Lung (tissue), 12 donors: ENCODE measurements around the gene PTPRD. TPM values are rescaled to one million over a fixed set of nuclear protein-coding genes. Genes with fewer than 3 reads are reported as not detected.

Source experiments
- ATAC-seq: fragments of 200-7000 bp; cut with Tn5 transposase; one replicate; pipeline ENCODE4 v1.9.1; 2020; ENCODE audit warnings: moderate number of reproducible peaks; ENCODE audit not compliant: insufficient read depth, low FRiP score
- DNase-seq, 3 donors: peaks; one replicate each; pipeline ENCODE4 v3.0.0-alpha.2; 2013 to 2017
- H3K27ac ChIP-seq, 2 donors: one replicate each; pipeline ENCODE4 v1.5.1; 2013; ENCODE audit warnings: mild to moderate bottlenecking in 2 of 2, moderate library complexity in 2 of 2, control low read depth in 1 of 2, inconsistent platforms in 1 of 2, low read depth in 1 of 2, low read length in 1 of 2
- H3K27me3 ChIP-seq, 3 donors: one replicate each; pipeline ENCODE4 v1.5.1; 2013; ENCODE audit warnings: low read length in 2 of 3; ENCODE audit not compliant: control insufficient read depth in 3 of 3, insufficient read depth in 3 of 3
- H3K36me3 ChIP-seq, 4 donors: one replicate each; pipeline ENCODE4 v1.5.1; 2013; ENCODE audit warnings: low read length in 4 of 4, mild to moderate bottlenecking in 1 of 4, moderate library complexity in 1 of 4; ENCODE audit not compliant: control insufficient read depth in 4 of 4, insufficient read depth in 4 of 4
- H3K4me1 ChIP-seq, 5 donors: one replicate each; pipeline ENCODE4 v1.5.1; 2013; ENCODE audit warnings: low read length in 5 of 5, mild to moderate bottlenecking in 2 of 5, moderate library complexity in 1 of 5; ENCODE audit not compliant: control insufficient read depth in 5 of 5, insufficient read depth in 5 of 5
- H3K4me3 ChIP-seq: one replicate; pipeline ENCODE4 v1.5.1; 2013; ENCODE audit warnings: mild to moderate bottlenecking, control low read depth, moderate library complexity
- H3K9ac ChIP-seq, 2 donors: one replicate each; pipeline ENCODE4 v1.5.1; 2013; ENCODE audit warnings: low read length in 2 of 2, control low read depth in 1 of 2; ENCODE audit not compliant: insufficient read depth in 1 of 2
- H3K9me3 ChIP-seq, 4 donors: one replicate each; pipeline ENCODE4 v1.5.1; 2013; ENCODE audit warnings: low read length in 3 of 4, mild to moderate bottlenecking in 1 of 4, moderate library complexity in 1 of 4; ENCODE audit not compliant: control insufficient read depth in 4 of 4, insufficient read depth in 3 of 4
- CTCF ChIP-seq: IDR thresholded peaks from 2 replicates; pipeline ENCODE4 v1.5.1; 2012; ENCODE audit warnings: mild to moderate bottlenecking; ENCODE audit errors: control extremely low read depth, extremely low read depth
- WGBS, 2 donors: extraction: QIAGEN DNeasy Blood & Tissue Kit; methylation state at CpG; one replicate each; pipeline ENCODE4 v1.1.7; 2013; 5-methylcytosine and 5-hydroxymethylcytosine counted together
- polyA plus RNA-seq, 2 donors: library from polyadenylated mRNA; stranded (reverse); fragments of 200-250 nt; gene quantifications; one replicate each; pipeline ENCODE4 v1.2.1, GENCODE V29; 2013
- total RNA-seq, 2 donors: library from RNA; depleted of rRNA in 1 of 2; stranded (reverse); fragments of >200 nt in 1 of 2; gene quantifications; one replicate each; pipeline ENCODE4 v1.2.1, GENCODE V29; 2014 to 2021
- donor health status: control.
- donor health status: control.
- donor health status: Bipolar disorder and iron deficiency.
- donor health status: healthy.
- donor health status: DM: yes; HTN: yes; CAD: no.

The PTPRD gene
- total and polyA plus RNA-seq, 4 donors, result 1.9 to 145 (median 13.7) TPM

- DNase-seq (no peak), ATAC-seq (no peak)
- no peak for TF ChIP-seq CTCF
- WGBS, 2 donors, result 95 to 97% methylated on average over 44 of the region's 44 CpGs
- Histone ChIP-seq H3K4me3 (no peak overlapping the region), H3K9me3 (no peaks in the 10 kb centered on the region), H3K27me3 (no peaks in the 10 kb centered on the region), H3K36me3 (no peaks in the 10 kb centered on the region), H3K27ac (no peak overlapping the region), H3K9ac (no peak overlapping the region), H3K4me1 (no peaks in the 10 kb centered on the region)
Measured at GRCh38 chr9:8713149-8713810, 1899.5 kb downstream of the PTPRD start.

GRCh38 chr9:8709731-8710130 is 1903.1 kb downstream of the PTPRD start:
- Histone ChIP-seq H3K9me3 (no peaks in the 10 kb centered on the region), H3K27me3 (no peaks in the 10 kb centered on the region), H3K9ac (no peak overlapping the region), H3K27ac (no peak overlapping the region), H3K36me3 (no peaks in the 10 kb centered on the region), H3K4me1 (no peaks in the 10 kb centered on the region), H3K4me3 (no peak overlapping the region)
- no peak for ATAC-seq
- TF ChIP-seq CTCF, result no peak
- WGBS, 2 donors, result 89 to 94% methylated on average over 4 of the region's 4 CpGs
- no peak for DNase-seq

- DNase-seq (no peak), ATAC-seq (no peak)
- WGBS, 2 donors, result 61 to 73% methylated on average over 1 of the region's 1 CpG
- peaks cover 0 to 6% (median 0%) of the 10 kb centered on the region in 5 donors for H3K4me1 ChIP-seq
- H3K27me3 ChIP-seq, result no peaks in the 10 kb centered on the region
- H3K27ac ChIP-seq, result no peak overlapping the region
- no peaks in the 10 kb centered on the region for H3K36me3 ChIP-seq
- no peak overlapping the region for H3K9ac ChIP-seq
- H3K9me3 ChIP-seq, result no peaks in the 10 kb centered on the region
- H3K4me3 ChIP-seq, result no peak overlapping the region
- no peak for TF ChIP-seq CTCF
Measured at GRCh38 chr9:8708728-8709127, 1904.1 kb downstream of the PTPRD start.

- no peak overlapping the region for H3K27ac ChIP-seq
- H3K9ac ChIP-seq, result no peak overlapping the region
- DNase-seq (no peak), ATAC-seq (no peak)
- no peaks in the 10 kb centered on the region for H3K9me3 ChIP-seq
- H3K4me3 ChIP-seq, result no peak overlapping the region
- H3K4me1 ChIP-seq, result peaks cover 0 to 13% (median 2%) of the 10 kb centered on the region in 5 donors
- 85 to 96% methylated on average over 1 of the region's 1 CpG for WGBS, 2 donors
- H3K36me3 ChIP-seq, result no peaks in the 10 kb centered on the region
- H3K27me3 ChIP-seq, result no peaks in the 10 kb centered on the region
- TF ChIP-seq CTCF, result no peak
Measured at GRCh38 chr9:8706998-8707397, 1905.8 kb downstream of the PTPRD start.
